HG03095 (cell line): ENCODE results near the gene SIGMAR1.

ENCODE experiments used
- ATAC-seq: cut with Tn5 transposase; IDR thresholded peaks from one replicate; pipeline ENCODE4 v1.9.1; 2021; ENCODE audit warnings: moderate library complexity; ENCODE audit not compliant: unreplicated experiment

Gene SIGMAR1

GRCh38 chr9:34606190-34606589, 31.4 kb downstream of the SIGMAR1 start:
- ATAC-seq, result no peak

DNA sequence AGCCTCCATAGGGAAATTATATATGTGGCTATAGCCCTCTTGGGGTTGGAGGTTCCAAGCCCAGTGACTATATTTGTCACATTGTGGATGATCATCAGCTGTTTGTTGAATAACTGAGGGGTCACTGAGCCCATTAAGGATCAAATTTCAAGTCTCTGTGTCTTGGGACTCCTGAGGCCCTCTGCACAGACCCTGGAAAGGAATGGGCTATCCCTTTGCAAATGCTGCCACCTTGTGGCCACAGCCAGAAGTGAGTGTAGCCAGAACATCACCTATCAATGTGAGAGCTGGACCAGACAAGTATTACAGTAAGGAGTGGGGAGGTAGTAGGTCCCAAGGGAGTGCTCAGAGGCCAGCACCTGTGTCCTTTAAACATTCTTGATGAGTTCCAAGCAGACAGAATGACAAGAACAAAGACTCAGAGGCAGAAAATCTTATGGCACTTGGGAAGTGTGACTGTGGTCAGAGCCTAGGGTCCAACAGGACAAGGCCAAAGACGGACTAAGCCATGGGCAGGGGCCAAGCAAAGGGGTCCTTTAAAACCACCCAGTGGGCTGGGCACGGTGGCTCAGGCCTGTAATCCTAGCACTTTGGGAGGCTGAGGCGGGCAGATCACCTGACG, 33.9 kb downstream of the SIGMAR1 start:
- peak; percentile 68 for ATAC-seq

- no peak for ATAC-seq
These were observed 35.5 kb downstream of the SIGMAR1 start for GRCh38 chr9:34601937-34602573.

DNA sequence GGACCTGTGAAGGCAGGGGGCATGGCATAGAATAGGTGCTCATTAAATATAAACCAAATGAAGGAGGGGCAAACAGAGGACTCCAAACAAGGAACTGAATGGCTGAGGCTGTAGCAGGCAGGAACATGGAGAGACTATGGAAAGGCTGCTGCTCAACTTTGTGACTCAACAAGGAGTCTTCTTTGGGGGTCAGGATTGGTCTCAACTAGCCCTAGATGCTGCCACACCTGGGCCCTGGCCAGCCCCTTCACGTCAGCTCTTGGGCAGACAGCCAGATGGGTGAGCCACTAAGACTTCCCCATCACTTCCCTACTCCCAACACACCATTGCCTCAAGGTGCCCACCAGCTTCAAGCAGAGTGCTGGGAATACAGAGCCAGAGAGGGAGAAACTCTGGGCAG, 36.7 kb downstream of the SIGMAR1 start:
- no peak for ATAC-seq

GRCh38 chr9:34599546-34599945, 38.0 kb downstream of the SIGMAR1 start:
- no peak for ATAC-seq

DNA sequence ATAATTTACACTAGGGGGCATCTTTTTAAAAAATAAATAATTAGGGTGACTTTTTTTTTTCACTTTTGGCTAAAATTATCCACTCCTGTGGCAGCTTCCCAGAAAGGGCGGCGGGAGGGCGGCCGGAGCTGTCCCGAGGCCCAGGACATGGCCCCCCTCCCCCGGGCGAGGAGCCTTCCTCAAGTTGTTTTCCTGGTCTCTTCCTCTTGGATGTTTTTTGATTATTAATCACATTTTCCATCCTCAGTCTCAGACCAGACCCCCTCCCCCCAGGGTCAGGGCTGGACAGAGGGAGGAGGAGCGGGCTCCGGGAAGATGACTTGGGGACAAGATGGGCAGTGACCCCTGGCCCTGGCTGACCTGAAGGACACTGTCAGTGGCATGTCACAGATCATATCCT, 43.4 kb downstream of the SIGMAR1 start:
- ATAC-seq, result no peak

GRCh38 chr9:34592895-34593601, 44.5 kb downstream of the SIGMAR1 start:
- no peak for ATAC-seq

DNA sequence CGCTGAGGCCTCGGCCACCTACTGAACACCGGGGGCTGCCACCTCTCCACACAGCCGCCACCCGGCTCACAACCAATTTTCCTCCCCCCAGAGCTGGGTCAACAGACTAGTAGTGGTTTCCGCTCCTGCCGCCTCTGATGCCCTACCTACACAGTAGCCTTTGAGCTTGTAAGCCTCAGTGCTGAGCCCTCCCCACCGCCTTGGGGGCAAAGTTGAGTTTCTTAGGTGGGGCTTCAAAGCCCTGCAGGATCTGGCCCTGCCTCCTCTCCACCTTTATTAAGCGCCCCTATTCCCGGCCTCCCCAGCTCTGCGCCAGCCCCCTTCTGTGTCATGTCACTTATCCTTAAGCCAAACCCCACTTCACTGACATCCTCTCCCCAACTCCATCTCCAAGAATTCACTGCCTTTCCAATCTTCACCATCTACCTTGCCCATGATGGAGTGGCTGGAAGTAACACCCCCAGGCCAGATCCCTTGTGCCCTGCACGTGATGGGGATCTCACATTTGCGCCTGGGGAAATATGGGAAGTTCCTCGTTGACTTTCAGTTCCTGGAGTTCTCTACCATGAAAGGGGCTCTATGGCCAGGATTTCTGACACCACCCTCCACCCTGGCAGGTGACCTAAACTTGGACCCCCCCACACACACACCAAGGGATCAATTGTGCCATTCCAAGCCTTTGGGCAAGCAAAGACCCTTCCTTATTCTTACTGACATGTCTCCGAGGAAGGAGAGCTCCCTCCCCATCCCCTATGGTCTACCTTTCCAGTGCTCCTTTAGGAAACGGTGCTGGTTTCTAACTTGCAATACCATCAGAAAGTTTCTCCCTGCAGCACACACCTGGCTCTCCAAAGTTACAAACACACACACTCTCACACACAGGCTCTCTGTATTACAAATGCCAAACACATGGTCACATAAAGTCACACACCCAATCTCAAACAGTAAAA, 45.4 kb downstream of the SIGMAR1 start:
- no peak for ATAC-seq

- peak; percentile 64 for ATAC-seq
These were observed 46.2 kb downstream of the SIGMAR1 start for GRCh38 chr9:34591248-34591916.

DNA sequence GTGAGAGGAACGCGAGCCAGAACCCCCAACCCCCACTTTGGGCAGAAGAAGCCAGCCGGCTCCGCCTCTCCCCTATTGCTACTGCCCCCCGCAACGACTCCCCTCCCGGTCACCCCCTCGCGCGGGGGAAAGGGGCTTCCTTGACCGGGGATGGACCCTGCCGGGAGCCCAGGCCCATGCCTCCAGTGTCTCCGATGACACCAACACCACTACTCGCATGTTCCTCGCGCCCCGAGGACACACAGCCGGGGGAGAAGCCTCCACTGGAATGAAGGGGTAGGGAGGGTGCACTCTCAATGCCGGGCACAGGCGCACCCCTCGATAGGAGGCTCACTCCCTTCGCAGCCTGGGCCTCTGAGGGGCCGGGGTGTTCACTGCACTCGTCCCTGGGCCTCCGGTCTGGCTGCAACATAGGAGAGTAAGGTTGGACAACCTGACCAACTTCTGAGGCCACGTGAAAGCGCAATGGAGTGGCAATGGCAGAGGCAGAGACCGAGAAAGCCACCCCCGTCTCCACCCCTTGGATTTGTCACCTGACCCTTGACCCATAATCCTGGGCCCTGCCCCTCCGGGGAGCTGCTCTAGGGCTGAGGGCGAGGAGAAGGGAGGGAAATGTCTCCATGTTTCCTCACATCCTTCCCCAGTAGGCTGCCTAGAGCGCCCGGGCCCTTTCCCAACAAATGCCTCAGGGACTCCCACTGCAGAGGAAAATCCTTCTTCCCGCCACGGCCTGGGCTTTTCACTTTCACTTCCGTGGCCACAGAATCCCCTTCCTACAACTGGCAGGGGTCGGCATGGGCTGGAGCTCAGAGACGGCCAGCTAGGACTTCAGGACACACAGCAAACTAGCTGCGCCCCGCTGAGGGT, 47.0 kb downstream of the SIGMAR1 start:
- ATAC-seq, result no peak

GRCh38 chr9:34589636-34590380, 47.8 kb downstream of the SIGMAR1 start, which contains the start of gene CNTFR:
CNTFR (minus strand) TSS chr9:34589724; CDS start chr9:34568981, 20,743 bp downstream.
- no peak for ATAC-seq

- ATAC-seq, result no peak
These were observed 48.6 kb downstream of the SIGMAR1 start for GRCh38 chr9:34588671-34589635.

DNA sequence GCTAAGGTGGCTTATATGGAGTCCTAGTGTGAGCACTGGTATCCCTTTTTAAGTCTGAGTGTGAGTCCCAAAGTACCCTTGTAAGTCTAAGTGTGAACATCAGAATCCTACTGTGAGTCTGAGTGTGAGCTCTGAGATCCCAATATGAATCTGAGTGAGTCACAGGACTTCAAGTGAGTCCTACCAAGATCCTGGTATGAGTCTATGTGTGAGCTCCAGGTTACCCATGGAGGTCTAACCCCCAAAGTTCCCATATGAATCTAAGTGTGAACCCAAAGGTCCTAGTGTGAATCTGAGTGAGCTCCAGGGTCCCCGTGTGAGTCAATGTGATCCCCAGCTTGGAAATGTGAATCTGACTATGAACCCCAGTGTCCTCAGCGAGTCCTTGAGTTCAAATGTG, 50.3 kb downstream of the SIGMAR1 start:
- ATAC-seq, result no peak

- ATAC-seq, result no peak
These were observed 51.5 kb downstream of the SIGMAR1 start for GRCh38 chr9:34585946-34586669.

GRCh38 chr9:34584970-34585369, 52.6 kb downstream of the SIGMAR1 start:
- no peak for ATAC-seq
